ENCODE data around the gene TMEM217.
A peak's percentile ranks its signal among the peaks of the same experiment; 100 is the strongest.
"Not testable (repeated sequence)": the region's sequence is repeated elsewhere in the genome, so short reads cannot be mapped to it uniquely, and the experiment has no call there.

The TMEM217 gene

GRCh38 chr6:37257634-37258404 is at the start of gene TMEM217, which contains the start of gene TBC1D22B:
Gene TMEM217, minus strand, starts transcription at chr6:37258144. Its CDS starts 39,114 bp downstream, at chr6:37219030.
Gene TBC1D22B, plus strand, starts transcription at chr6:37257772. Its CDS starts 146 bp downstream, at chr6:37257918.
- peak; percentile 93 for DNase-seq

- DNase-seq, result not testable (repeated sequence)
Measured at GRCh38 chr6:37307484-37307883, 49.5 kb upstream of the TMEM217 start.

- no peak for DNase-seq
Measured at GRCh38 chr6:37306624-37307222, 48.8 kb upstream of the TMEM217 start.

GRCh38 chr6:37305841-37306425 is 48.0 kb upstream of the TMEM217 start:
- no peak for DNase-seq

GRCh38 chr6:37304766-37305165 is 46.8 kb upstream of the TMEM217 start:
- DNase-seq, result no peak

GRCh38 chr6:37303891-37304503 is 46.1 kb upstream of the TMEM217 start:
- no peak for DNase-seq

GRCh38 chr6:37303091-37303660 is 45.2 kb upstream of the TMEM217 start:
- no peak for DNase-seq

- DNase-seq, result no peak
Measured at GRCh38 chr6:37302086-37302686, 44.2 kb upstream of the TMEM217 start.

- no peak for DNase-seq
Measured at GRCh38 chr6:37299990-37300389, 42.0 kb upstream of the TMEM217 start.

- no peak for DNase-seq
Measured at GRCh38 chr6:37298958-37299357, 41.0 kb upstream of the TMEM217 start.

- not testable (repeated sequence) for DNase-seq
Measured at GRCh38 chr6:37297637-37298036, 39.7 kb upstream of the TMEM217 start.

- DNase-seq, result no peak
Measured at GRCh38 chr6:37293426-37293825, 35.5 kb upstream of the TMEM217 start.

- DNase-seq, result no peak
Measured at GRCh38 chr6:37289931-37290330, 32.0 kb upstream of the TMEM217 start.

GRCh38 chr6:37288247-37288646 is 30.3 kb upstream of the TMEM217 start:
- no peak for DNase-seq

GRCh38 chr6:37287519-37288157 is 29.7 kb upstream of the TMEM217 start:
- no peak for DNase-seq

- DNase-seq, result no peak
Measured at GRCh38 chr6:37285861-37286311, 27.9 kb upstream of the TMEM217 start.

GRCh38 chr6:37284781-37285180 is 26.8 kb upstream of the TMEM217 start:
- DNase-seq, result no peak

- no peak for DNase-seq
Measured at GRCh38 chr6:37283671-37284151, 25.8 kb upstream of the TMEM217 start.

- no peak for DNase-seq
Measured at GRCh38 chr6:37283268-37283667, 25.3 kb upstream of the TMEM217 start.

GRCh38 chr6:37282371-37282770 is 24.4 kb upstream of the TMEM217 start:
- DNase-seq, result no peak

- DNase-seq, result no peak
Measured at GRCh38 chr6:37280162-37280887, 22.4 kb upstream of the TMEM217 start.

Data from stimulated activated CD4-positive, alpha-beta T cell treated with anti-CD3 and anti-CD28 coated beads, Interleukin-12 subunit alpha, Interleukin-12 subunit beta, amount 100 ng/mL, for 4 hours (primary cell).